IPS DF 19.7 (cell line): Measurements from ENCODE around the gene S100A13.

Source experiments
- DNase-seq: peaks from one replicate; pipeline ENCODE4 v3.0.0-alpha.2; 2013; ENCODE audit warnings: low read depth, low spot score

Gene S100A13

GRCh38 chr1:153627715-153628626 lies 666 bp upstream of the S100A13 start, which contains the start of gene S100A1:
Gene S100A1 (plus strand): TSS chr1:153628434. CDS start chr1:153630522, 2,088 bp downstream.
- no peak for DNase-seq

- no peak for DNase-seq
These were observed 815 bp downstream of the S100A13 start for GRCh38 chr1:153626477-153626903.

GRCh38 chr1:153624965-153625611 lies 2.2 kb downstream of the S100A13 start:
- no peak for DNase-seq

GRCh38 chr1:153623101-153623500 lies 4.2 kb downstream of the S100A13 start:
- no peak for DNase-seq

- no peak for DNase-seq
These were observed 8.1 kb downstream of the S100A13 start for GRCh38 chr1:153619171-153619570.

GRCh38 chr1:153617663-153618062 lies 9.6 kb downstream of the S100A13 start:
- no peak for DNase-seq

- no peak for DNase-seq
These were observed 10.4 kb downstream of the S100A13 start for GRCh38 chr1:153616917-153617311.

GRCh38 chr1:153616144-153616916 lies 11.0 kb downstream of the S100A13 start, which contains the start of gene S100A14:
Gene S100A14 (minus strand): TSS chr1:153616325. CDS start chr1:153615858, 467 bp downstream.
- no peak for DNase-seq

GRCh38 chr1:153615406-153615805 lies 11.9 kb downstream of the S100A13 start:
- no peak for DNase-seq

- no peak for DNase-seq
These were observed 12.4 kb downstream of the S100A13 start for GRCh38 chr1:153614906-153615305.

GRCh38 chr1:153614189-153614900 lies 13.0 kb downstream of the S100A13 start:
- no peak for DNase-seq

GRCh38 chr1:153613406-153613805 lies 13.9 kb downstream of the S100A13 start:
- no peak for DNase-seq

- DNase-seq, result no peak
These were observed 14.5 kb downstream of the S100A13 start, which contains the start of gene S100A16 for GRCh38 chr1:153612755-153613331. Gene S100A16 (minus strand): TSS chr1:153613137. CDS start chr1:153608151, 4,986 bp downstream.

GRCh38 chr1:153612111-153612754 lies 15.1 kb downstream of the S100A13 start:
- no peak for DNase-seq

GRCh38 chr1:153611356-153611755 lies 15.9 kb downstream of the S100A13 start:
- DNase-seq, result no peak

GRCh38 chr1:153610811-153611301 lies 16.4 kb downstream of the S100A13 start:
- no peak for DNase-seq

- DNase-seq, result no peak
These were observed 17.0 kb downstream of the S100A13 start for GRCh38 chr1:153610334-153610733.

- no peak for DNase-seq
These were observed 17.8 kb downstream of the S100A13 start for GRCh38 chr1:153609585-153609907.

GRCh38 chr1:153608742-153609584 lies 18.3 kb downstream of the S100A13 start:
- no peak for DNase-seq
